Omental fat pad (tissue), 4 donors: ENCODE data around the gene GAS7. TPM values are rescaled to one million over a fixed set of nuclear protein-coding genes. Genes with fewer than 3 reads are reported as not detected.
"Not testable (repeated sequence)": the region's sequence is repeated elsewhere in the genome, so short reads cannot be mapped to it uniquely, and the experiment has no call there.

Experiments used
- ATAC-seq: fragments of 150-250 bp; one replicate; pipeline ENCODE4 v1.9.1; 2016; ENCODE audit warnings: mild to moderate bottlenecking, moderate library complexity; ENCODE audit not compliant: low FRiP score
- DNase-seq: peaks from one replicate; pipeline ENCODE4 v3.0.0-alpha.2; 2019; ENCODE audit warnings: low spot score
- total RNA-seq, 4 donors: library from RNA; depleted of rRNA; stranded (reverse); fragments of >200 nt; gene quantifications; one replicate each; pipeline ENCODE4 v1.1.0, GENCODE V29; 2016
- TF ChIP-seq, protein P1 (sequence below), 3 donors: fragments of 450-650 bp; IDR thresholded peaks; one replicate each; pipeline ENCODE4 v1.5.1; 2016 to 2017; ENCODE audit warnings: antibody characterized with exemption in 3 of 3, mild to moderate bottlenecking in 3 of 3, moderate library complexity in 2 of 3

The GAS7 gene
- total RNA-seq, 4 donors from 2014 or later, result 36.4 to 148 (median 52.7) TPM

DNA sequence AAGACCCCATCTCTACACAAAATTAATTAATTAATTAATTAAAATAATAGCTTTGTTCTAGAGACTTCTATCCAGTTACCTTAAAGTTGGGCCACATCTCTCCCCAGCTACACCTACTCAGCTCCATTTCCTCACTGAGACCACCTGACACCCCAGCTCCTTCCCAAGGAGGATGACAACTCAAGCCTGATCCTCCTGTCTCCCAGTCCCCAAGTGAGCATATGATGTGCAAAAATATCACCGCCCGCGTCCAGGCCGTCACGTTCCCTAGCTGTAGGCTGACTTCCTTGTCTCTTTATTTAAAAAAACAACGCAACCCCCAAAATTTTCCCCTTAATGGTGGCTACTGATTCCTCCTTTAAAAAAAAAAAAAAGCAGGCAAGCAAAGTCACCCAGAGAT is 173.2 kb downstream of the GAS7 start:
- TF ChIP-seq, protein P1, sequence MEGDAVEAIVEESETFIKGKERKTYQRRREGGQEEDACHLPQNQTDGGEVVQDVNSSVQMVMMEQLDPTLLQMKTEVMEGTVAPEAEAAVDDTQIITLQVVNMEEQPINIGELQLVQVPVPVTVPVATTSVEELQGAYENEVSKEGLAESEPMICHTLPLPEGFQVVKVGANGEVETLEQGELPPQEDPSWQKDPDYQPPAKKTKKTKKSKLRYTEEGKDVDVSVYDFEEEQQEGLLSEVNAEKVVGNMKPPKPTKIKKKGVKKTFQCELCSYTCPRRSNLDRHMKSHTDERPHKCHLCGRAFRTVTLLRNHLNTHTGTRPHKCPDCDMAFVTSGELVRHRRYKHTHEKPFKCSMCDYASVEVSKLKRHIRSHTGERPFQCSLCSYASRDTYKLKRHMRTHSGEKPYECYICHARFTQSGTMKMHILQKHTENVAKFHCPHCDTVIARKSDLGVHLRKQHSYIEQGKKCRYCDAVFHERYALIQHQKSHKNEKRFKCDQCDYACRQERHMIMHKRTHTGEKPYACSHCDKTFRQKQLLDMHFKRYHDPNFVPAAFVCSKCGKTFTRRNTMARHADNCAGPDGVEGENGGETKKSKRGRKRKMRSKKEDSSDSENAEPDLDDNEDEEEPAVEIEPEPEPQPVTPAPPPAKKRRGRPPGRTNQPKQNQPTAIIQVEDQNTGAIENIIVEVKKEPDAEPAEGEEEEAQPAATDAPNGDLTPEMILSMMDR (IDR thresholded peaks at IDR 0.05), result no peak
- no peak for DNase-seq
- no peak for ATAC-seq

DNA sequence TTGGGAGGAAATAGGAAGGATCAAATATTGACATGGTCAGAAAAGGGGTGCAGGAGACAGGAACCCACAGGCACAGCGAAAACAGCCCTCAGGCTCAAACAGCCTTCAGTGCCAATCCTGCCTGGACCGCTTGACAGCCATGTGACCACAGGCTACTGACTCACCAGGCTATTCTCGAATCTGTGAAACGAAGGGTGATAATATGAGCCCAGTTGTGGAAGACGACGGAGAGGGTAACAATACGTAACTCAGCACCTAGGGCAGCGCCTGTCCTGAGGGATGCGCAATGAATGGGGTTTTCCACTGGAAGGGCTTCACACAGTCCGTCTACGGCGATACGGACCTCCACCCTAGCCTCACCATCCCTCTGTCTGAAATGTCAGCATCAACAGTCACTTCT is 176.0 kb downstream of the GAS7 start:
- ATAC-seq (no peak), DNase-seq (no peak)
- TF ChIP-seq, protein P1 (IDR thresholded peaks at IDR 0.05), result no peak

DNA sequence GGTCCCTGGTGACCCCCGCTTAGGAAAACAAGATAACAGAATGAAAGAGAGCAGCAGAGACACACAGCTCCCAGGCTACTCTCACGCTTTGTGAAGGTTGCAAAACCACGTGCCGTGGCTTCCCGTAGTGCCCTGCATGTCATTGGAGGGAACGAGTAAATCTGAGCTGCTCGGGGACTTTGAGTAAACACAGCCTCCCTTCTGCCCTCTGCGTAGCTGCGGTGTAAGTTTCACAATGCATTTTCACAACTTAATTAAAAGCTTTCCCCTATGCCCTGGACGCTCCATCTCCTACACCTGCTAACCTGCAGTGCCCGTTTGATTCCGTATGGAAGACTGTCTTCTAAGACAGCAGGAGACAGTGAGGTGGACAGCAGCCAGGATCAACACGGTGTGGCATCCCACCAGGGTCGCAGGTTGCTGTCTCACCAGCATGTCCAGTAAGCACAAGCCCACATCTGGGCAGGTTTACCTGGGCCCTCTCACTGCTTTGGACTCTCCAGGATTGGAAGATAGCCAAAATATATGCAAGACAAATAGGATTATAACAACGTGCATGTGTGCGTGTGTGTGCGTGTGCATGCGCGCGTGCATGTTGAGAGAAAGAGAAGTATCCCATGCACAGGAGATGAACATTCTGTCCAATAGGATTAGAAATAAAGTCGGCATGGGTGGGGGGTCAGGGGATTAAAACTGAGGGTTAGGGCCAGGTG is 177.0 kb downstream of the GAS7 start:
- no peak for ATAC-seq

DNA sequence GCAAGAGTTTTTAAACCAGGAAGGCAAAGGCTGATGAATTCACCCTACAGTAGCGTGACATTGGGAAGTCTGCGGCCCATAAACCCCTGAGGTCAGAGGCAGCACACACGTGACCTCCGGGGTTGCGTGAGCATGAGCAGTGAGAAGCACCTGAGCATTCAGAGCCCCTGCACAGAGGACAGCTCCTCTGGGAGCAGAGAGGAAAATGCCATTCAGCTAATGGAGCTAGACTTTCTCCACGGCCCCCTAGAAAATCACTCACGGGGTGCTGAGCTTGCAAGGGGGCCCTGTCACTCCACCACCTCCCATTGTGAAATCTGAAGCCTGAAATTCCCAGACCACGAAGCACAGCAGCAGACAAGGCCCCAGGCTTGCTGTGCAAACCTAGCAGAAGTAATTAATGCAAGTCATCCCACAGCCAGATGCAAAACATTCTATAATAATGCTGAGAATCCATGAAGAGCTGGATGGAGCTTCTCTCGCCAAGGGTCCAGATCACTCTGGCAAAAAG is 178.4 kb downstream of the GAS7 start:
- DNase-seq, result no peak
- no peak for ATAC-seq
- TF ChIP-seq, protein P1 (IDR thresholded peaks at IDR 0.05), result no peak

More for the DNA sequence above, 177.0 kb downstream of the GAS7 start:
- no peak for DNase-seq
- TF ChIP-seq, protein P1 (IDR thresholded peaks at IDR 0.05), result no peak

DNA sequence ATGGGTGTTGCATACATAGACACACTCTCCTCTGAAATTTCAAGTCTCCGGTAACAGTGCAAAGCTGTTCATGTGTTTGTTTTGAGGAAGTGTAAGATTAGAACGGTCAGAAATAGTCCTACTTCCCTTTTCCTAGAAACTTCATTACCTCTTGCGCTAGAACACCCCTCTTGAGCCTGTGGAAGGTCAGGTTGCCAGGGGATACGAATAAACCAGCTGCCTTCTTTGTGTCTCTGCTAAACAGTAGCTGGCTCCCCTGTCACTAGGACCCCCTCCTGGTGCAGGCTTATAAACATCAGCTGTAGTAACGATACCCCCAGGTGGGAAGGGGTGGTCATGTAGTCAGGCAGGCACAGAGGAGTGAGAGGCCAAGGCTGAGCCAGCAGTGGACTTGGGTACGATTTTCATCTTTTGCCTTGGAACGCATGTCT is 179.9 kb downstream of the GAS7 start:
- TF ChIP-seq, protein P1 (IDR thresholded peaks at IDR 0.05), result no peak
- ATAC-seq, result no peak
- DNase-seq, result no peak

DNA sequence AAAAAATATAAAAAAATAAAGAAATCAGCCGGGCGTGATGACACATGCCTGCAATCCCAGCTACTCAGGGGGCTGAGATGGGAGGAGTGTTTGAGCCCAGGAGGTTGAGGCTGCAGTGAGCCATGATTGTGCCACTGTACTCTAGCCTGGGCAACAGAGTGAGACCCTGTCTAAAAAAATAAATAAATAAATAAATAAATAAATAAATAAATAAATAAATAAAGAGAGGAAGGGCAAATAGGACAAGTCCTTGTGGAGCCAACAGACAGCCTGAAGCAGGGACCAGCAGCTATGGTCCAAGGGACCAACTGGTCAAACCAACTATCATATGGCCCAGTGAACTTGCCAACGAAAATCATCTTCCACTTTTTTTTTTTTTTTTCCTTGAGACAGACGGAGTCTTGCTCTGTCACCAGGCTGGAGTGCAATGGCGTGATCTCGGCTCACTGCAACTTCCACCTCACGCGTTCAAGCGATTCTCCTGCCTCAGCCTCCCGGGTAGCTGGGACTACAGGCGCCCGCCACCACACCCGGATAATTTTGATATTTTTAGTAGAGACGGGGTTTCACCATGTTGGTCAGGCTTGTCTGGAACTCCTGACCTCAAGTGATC is 181.3 kb downstream of the GAS7 start:
- ATAC-seq, DNase-seq: not testable (repeated sequence)

DNA sequence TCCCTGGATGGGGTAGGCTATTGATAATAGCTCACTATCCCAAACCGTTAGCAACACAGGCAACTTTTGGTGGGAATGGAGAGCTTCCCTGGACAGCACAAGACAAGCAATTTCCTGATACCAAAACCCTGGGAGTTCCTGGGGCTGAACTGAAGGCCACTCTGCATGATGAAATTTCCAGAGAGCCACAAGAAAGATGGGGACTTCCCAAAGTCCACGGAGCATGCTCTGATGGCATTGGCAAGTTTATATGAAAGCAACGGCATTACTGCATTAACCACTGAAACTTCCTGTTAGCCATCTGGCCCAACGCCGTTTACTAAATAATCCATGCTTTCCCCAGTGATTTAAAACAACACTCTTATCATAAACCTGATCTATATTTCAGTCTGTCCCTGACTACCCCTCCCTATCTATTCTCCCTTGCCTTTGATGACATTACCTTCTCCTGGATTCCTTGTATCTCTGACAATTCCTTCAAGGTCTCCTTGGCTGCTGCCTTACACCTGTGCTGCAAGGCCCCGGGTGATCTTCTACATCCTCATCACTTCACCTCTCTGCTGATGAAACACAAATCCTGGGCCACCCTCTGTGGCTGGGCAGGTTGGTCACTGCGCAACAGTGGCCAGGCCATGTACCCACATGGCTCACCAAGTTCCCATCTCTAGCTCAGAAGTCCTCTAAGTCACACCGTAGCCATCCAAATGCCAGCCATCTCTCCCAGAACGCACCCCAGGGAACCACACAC is 184.9 kb downstream of the GAS7 start:
- DNase-seq, result no peak

More for the DNA sequence above, 184.9 kb downstream of the GAS7 start:
- ATAC-seq, result no peak
- TF ChIP-seq, protein P1 (IDR thresholded peaks at IDR 0.05), result no peak
